HepG2 (cell line): ENCODE measurements around the gene FIZ1. TPM values are rescaled to one million over a fixed set of nuclear protein-coding genes. Genes with fewer than 3 reads are reported as not detected.

Source experiments
- ISL2 ChIP-seq: sonication (generic); formaldehyde crosslinking; IDR thresholded peaks from 2 replicates; pipeline ENCODE4 v1.5.0; 2020; ENCODE audit warnings: missing genetic modification reagents
- NFKB2 ChIP-seq: sonication (generic); formaldehyde crosslinking; IDR thresholded peaks from 2 replicates; pipeline ENCODE4 v1.4.0; 2020; ENCODE audit warnings: missing genetic modification reagents, borderline replicate concordance
- PHB2 ChIP-seq: fragments of 450-650 bp; IDR thresholded peaks from 2 replicates; pipeline ENCODE4 v1.6.1; 2018; ENCODE audit not compliant: partially characterized antibody
- PHF21A ChIP-seq: sonication (generic); formaldehyde crosslinking; IDR thresholded peaks from 2 replicates; pipeline ENCODE4 v1.5.0; 2020; ENCODE audit warnings: mild to moderate bottlenecking, missing genetic modification reagents
- POLR2G ChIP-seq: fragments of 200-400 bp; formaldehyde crosslinking; IDR thresholded peaks from 2 replicates; pipeline ENCODE4 v1.6.1; 2018; ENCODE audit warnings: mild to moderate bottlenecking, low read depth, low read length, moderate library complexity
- RBAK ChIP-seq: sonication (generic); formaldehyde crosslinking; IDR thresholded peaks from 2 replicates; pipeline ENCODE4 v1.5.1; 2020; ENCODE audit warnings: mild to moderate bottlenecking, missing genetic modification reagents
- RBM22 ChIP-seq: fragments of 200-400 bp; formaldehyde crosslinking; optimal IDR thresholded peaks from 2 replicates; pipeline ENCODE3; 2017; ENCODE audit warnings: mild to moderate bottlenecking, low read length, moderate library complexity
- SIN3A ChIP-seq: IDR thresholded peaks from 2 replicates; pipeline ENCODE4 v1.6.1; 2011; ENCODE audit warnings: low read depth, mild to moderate bottlenecking, control low read depth, low read length, borderline replicate concordance
- ZFP1 ChIP-seq: IDR thresholded peaks from 2 replicates; pipeline ENCODE4 v1.6.1; 2016
- polyA plus RNA-seq, 8 experiments: library from polyadenylated mRNA; depleted of rRNA in 3 of 8; stranded (reverse) in 7 of 8; unstranded in 1 of 8; fragments of >200 nt; fragmentation: Illumina TruSeq in 4 of 8; extraction: Trizol in 4 of 8; gene quantifications; 2 replicates each; pipeline versions ENCODE4 v1.2.1 to v1.2.3, GENCODE V29; 2011 to 2016; ENCODE audit warnings: low read depth in 4 of 8, missing spikeins in 1 of 8, mixed read lengths in 1 of 8; ENCODE audit not compliant: insufficient read depth in 1 of 8
- total RNA-seq, 5 experiments: library from RNA; depleted of rRNA; stranded (reverse); fragments of >200 nt; fragmentation: Illumina TruSeq; extraction: Trizol; gene quantifications; 2 replicates each; pipeline ENCODE4 v1.2.3, GENCODE V29; 2016; ENCODE audit warnings: low read depth in 1 of 5
- TF ChIP-seq, protein P1 (sequence below), 2 experiments: sonication (generic) in 1 of 2; formaldehyde crosslinking in 1 of 2; IDR thresholded peaks; 2 replicates each; pipeline versions ENCODE4 v1.6.1 to v1.9.0; 2014 to 2022; ENCODE audit warnings: antibody characterized with exemption in 1 of 2, borderline replicate concordance in 1 of 2, inconsistent platforms in 1 of 2, low read depth in 1 of 2, missing genetic modification reagents in 1 of 2
- TF ChIP-seq, protein P2 (sequence below): sonication (generic); formaldehyde crosslinking; IDR thresholded peaks from 2 replicates; pipeline ENCODE4 v1.4.0; 2020; ENCODE audit warnings: missing genetic modification reagents, borderline replicate concordance
- TF ChIP-seq, protein P3 (sequence below): sonication (generic); formaldehyde crosslinking; IDR thresholded peaks from 2 replicates; pipeline ENCODE4 v1.9.0; 2022; ENCODE audit warnings: missing genetic modification reagents, mild to moderate bottlenecking, borderline replicate concordance
- TF ChIP-seq, protein P4 (sequence below): sonication (generic); formaldehyde crosslinking; IDR thresholded peaks from 2 replicates; pipeline ENCODE4 v1.8.1; 2023; ENCODE audit warnings: mild to moderate bottlenecking, missing genetic modification reagents, borderline replicate concordance
- TF ChIP-seq, protein P5 (sequence below): sonication (generic); formaldehyde crosslinking; IDR thresholded peaks from 2 replicates; pipeline ENCODE4 v1.5.0; 2020; ENCODE audit warnings: missing genetic modification reagents
- TF ChIP-seq, protein P6 (sequence below): IDR thresholded peaks from 2 replicates; pipeline ENCODE4 v1.6.1; 2016; ENCODE audit warnings: missing compliant biosample characterization, missing genetic modification reagents, borderline replicate concordance

The FIZ1 gene
- total and polyA plus RNA-seq, 2 of the 13 experiments (the other 11 are each of a cell fraction or from before 2014, with no cell fraction given) = 3.6 to 5.9 TPM

DNA sequence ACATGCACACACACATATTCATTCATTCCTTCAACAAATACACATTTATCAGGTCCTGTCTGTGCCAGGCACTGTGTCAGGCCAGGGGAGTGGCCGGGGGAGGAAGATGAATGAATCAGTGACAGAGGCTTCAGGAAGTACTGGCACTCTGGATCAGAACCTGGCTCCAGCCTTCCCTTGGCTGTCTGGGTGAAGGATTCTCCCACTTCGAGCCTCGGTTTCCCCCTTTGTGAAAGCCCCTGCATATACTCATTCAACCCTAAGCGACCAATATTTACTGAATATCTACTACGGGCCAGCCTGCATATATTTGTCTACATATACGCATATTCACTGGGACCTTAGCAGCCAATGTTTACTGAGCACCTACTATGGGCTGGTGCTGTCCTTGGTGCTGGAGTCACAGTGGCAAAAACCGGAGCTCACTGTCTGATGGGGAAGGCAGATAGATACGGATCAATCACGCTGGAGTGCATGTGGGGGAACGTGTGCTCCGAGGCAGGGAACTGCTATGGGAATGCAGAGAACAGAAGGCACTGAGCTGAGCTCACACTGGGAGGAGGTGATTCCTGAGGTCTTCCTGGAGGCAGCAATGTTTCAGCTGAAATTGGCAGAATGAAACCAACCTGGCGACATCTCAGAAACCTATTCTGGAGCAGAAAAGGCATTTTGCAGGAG, 18.0 kb downstream of the FIZ1 start (continued):
- no peak for TF ChIP-seq ZFP1 (CRISPR knock-in tag)
- TF ChIP-seq, protein P1, sequence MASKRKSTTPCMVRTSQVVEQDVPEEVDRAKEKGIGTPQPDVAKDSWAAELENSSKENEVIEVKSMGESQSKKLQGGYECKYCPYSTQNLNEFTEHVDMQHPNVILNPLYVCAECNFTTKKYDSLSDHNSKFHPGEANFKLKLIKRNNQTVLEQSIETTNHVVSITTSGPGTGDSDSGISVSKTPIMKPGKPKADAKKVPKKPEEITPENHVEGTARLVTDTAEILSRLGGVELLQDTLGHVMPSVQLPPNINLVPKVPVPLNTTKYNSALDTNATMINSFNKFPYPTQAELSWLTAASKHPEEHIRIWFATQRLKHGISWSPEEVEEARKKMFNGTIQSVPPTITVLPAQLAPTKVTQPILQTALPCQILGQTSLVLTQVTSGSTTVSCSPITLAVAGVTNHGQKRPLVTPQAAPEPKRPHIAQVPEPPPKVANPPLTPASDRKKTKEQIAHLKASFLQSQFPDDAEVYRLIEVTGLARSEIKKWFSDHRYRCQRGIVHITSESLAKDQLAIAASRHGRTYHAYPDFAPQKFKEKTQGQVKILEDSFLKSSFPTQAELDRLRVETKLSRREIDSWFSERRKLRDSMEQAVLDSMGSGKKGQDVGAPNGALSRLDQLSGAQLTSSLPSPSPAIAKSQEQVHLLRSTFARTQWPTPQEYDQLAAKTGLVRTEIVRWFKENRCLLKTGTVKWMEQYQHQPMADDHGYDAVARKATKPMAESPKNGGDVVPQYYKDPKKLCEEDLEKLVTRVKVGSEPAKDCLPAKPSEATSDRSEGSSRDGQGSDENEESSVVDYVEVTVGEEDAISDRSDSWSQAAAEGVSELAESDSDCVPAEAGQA (IDR thresholded peaks at IDR 0.05; ENCODE audit: low read depth) = no peak
- TF ChIP-seq, protein P1 (CRISPR knock-in tag; IDR thresholded peaks at IDR 0.05; ENCODE audit: borderline replicate concordance) = no peak
- TF ChIP-seq, protein P2, sequence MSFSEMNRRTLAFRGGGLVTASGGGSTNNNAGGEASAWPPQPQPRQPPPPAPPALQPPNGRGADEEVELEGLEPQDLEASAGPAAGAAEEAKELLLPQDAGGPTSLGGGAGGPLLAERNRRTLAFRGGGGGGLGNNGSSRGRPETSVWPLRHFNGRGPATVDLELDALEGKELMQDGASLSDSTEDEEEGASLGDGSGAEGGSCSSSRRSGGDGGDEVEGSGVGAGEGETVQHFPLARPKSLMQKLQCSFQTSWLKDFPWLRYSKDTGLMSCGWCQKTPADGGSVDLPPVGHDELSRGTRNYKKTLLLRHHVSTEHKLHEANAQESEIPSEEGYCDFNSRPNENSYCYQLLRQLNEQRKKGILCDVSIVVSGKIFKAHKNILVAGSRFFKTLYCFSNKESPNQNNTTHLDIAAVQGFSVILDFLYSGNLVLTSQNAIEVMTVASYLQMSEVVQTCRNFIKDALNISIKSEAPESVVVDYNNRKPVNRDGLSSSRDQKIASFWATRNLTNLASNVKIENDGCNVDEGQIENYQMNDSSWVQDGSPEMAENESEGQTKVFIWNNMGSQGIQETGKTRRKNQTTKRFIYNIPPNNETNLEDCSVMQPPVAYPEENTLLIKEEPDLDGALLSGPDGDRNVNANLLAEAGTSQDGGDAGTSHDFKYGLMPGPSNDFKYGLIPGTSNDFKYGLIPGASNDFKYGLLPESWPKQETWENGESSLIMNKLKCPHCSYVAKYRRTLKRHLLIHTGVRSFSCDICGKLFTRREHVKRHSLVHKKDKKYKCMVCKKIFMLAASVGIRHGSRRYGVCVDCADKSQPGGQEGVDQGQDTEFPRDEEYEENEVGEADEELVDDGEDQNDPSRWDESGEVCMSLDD (CRISPR knock-in tag) = no peak; the same call in 1 of the 2 replicates
- TF ChIP-seq NFKB2 (CRISPR knock-in tag) = 0 out of 2 replicates have a peak, but pooled peaks have one; percentile 63
- TF ChIP-seq, protein P3, sequence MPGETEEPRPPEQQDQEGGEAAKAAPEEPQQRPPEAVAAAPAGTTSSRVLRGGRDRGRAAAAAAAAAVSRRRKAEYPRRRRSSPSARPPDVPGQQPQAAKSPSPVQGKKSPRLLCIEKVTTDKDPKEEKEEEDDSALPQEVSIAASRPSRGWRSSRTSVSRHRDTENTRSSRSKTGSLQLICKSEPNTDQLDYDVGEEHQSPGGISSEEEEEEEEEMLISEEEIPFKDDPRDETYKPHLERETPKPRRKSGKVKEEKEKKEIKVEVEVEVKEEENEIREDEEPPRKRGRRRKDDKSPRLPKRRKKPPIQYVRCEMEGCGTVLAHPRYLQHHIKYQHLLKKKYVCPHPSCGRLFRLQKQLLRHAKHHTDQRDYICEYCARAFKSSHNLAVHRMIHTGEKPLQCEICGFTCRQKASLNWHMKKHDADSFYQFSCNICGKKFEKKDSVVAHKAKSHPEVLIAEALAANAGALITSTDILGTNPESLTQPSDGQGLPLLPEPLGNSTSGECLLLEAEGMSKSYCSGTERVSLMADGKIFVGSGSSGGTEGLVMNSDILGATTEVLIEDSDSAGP (CRISPR knock-in tag) = 0 out of 2 replicates have a peak, but pooled peaks have one; percentile 18
- TF ChIP-seq ISL2 (CRISPR knock-in tag) = no peak
- TF ChIP-seq, protein P4, sequence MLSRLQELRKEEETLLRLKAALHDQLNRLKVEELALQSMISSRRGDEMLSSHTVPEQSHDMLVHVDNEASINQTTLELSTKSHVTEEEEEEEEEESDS (CRISPR knock-in tag) = no peak
- peak; percentile 90; the same call in 1 of the 2 replicates for TF ChIP-seq SIN3A
- no peak for TF ChIP-seq POLR2G
- TF ChIP-seq, protein P5, sequence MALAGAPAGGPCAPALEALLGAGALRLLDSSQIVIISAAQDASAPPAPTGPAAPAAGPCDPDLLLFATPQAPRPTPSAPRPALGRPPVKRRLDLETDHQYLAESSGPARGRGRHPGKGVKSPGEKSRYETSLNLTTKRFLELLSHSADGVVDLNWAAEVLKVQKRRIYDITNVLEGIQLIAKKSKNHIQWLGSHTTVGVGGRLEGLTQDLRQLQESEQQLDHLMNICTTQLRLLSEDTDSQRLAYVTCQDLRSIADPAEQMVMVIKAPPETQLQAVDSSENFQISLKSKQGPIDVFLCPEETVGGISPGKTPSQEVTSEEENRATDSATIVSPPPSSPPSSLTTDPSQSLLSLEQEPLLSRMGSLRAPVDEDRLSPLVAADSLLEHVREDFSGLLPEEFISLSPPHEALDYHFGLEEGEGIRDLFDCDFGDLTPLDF = no peak
- TF ChIP-seq, protein P6, sequence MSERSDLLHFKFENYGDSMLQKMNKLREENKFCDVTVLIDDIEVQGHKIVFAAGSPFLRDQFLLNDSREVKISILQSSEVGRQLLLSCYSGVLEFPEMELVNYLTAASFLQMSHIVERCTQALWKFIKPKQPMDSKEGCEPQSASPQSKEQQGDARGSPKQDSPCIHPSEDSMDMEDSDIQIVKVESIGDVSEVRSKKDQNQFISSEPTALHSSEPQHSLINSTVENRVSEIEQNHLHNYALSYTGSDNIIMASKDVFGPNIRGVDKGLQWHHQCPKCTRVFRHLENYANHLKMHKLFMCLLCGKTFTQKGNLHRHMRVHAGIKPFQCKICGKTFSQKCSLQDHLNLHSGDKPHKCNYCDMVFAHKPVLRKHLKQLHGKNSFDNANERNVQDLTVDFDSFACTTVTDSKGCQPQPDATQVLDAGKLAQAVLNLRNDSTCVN = peak; percentile 74
- TF ChIP-seq PHB2 = no peak
- TF ChIP-seq RBAK = no peak
- no peak for TF ChIP-seq PHF21A (CRISPR knock-in tag)
- no peak for TF ChIP-seq RBM22
